Upper lobe of left lung (tissue), 6 donors: Measurements from ENCODE around the gene PID1. TPM values are rescaled to one million over a fixed set of nuclear protein-coding genes. Genes with fewer than 3 reads are reported as not detected.

Experiments used
- ATAC-seq, 2 donors: fragments of 200-7000 bp; cut with Tn5 transposase; one replicate each; pipeline ENCODE4 v1.9.1; 2022; ENCODE audit warnings: mild to moderate bottlenecking in 2 of 2, moderate library complexity in 2 of 2; ENCODE audit not compliant: low FRiP score in 2 of 2
- DNase-seq, 2 donors: peaks; one replicate each; pipeline ENCODE4 v3.0.0-alpha.2; 2019 to 2020
- H3K27ac ChIP-seq, 4 donors: fragments of 200-600 bp; sonication (generic); one replicate each; pipeline ENCODE4 v1.5.1; 2016 to 2019
- H3K27me3 ChIP-seq, 4 donors: fragments of 200-600 bp; sonication (generic); one replicate each; pipeline ENCODE4 v1.5.1; 2017 to 2019
- H3K36me3 ChIP-seq, 4 donors: fragments of 200-600 bp; sonication (generic); one replicate each; pipeline ENCODE4 v1.5.1; 2016 to 2019
- H3K4me1 ChIP-seq, 4 donors: fragments of 200-600 bp; sonication (generic); one replicate each; pipeline ENCODE4 v1.5.1; 2018 to 2019
- H3K4me3 ChIP-seq, 4 donors: fragments of 200-600 bp; sonication (generic); one replicate each; pipeline ENCODE4 v1.5.1; 2017 to 2019; ENCODE audit warnings: mild to moderate bottlenecking in 2 of 4, moderate library complexity in 1 of 4
- H3K9me3 ChIP-seq, 4 donors: fragments of 200-600 bp; sonication (generic); one replicate each; pipeline ENCODE4 v1.5.1; 2018 to 2019
- EP300 ChIP-seq, 4 donors: sonication (generic); formaldehyde crosslinking; IDR thresholded peaks; one replicate each; pipeline ENCODE4 v1.5.1; 2017; ENCODE audit warnings: antibody characterized with exemption in 4 of 4, control low read depth in 2 of 4
- POLR2A ChIP-seq, 4 donors: fragments of 450-650 bp; IDR thresholded peaks; one replicate each; pipeline ENCODE4 v1.5.1; 2016 to 2017; ENCODE audit warnings: antibody characterized with exemption in 4 of 4, mild to moderate bottlenecking in 2 of 4
- POLR2AphosphoS5 ChIP-seq, 2 donors: sonication (generic); formaldehyde crosslinking; IDR thresholded peaks; one replicate each; pipeline ENCODE4 v1.5.1; 2017; ENCODE audit warnings: antibody characterized with exemption in 2 of 2
- WGBS, 2 donors: methylation state at CpG; one replicate each; pipeline ENCODE4 v1.1.5; 2017 to 2018; 5-methylcytosine and 5-hydroxymethylcytosine counted together
- total RNA-seq, 6 donors: library from RNA; depleted of rRNA in 4 of 6; stranded (reverse); fragments of >200 nt in 4 of 6; gene quantifications; one replicate each; pipeline versions ENCODE4 v1.1.0 to v1.2.1, GENCODE V29; 2016 to 2021
- TF ChIP-seq, protein P1 (sequence below), 6 experiments: fragments of 450-650 bp in 4 of 6; fragments of 200-600 bp in 2 of 6; sonication (generic) in 2 of 6; IDR thresholded peaks; one replicate each; pipeline ENCODE4 v1.5.1; 2016 to 2019; ENCODE audit warnings: antibody characterized with exemption in 6 of 6
- donor health status: DM: no; HTN: no; CAD: no; lungs with moderate emphysema.
- donor health status: DM: no; HTN: yes; CAD: no; lungs with severe emphysema.

PID1 gene
- total RNA-seq, 6 donors from 2014 or later: 20.8 to 59.7 (median 39.8) TPM

- Histone ChIP-seq H3K4me1 (no peaks in the 10 kb centered on the region), H3K27ac (no peak overlapping the region), H3K27me3 (no peaks in the 10 kb centered on the region), H3K36me3 (no peaks in the 10 kb centered on the region), H3K9me3 (no peaks in the 10 kb centered on the region), H3K4me3 (no peak overlapping the region)
- WGBS, 2 donors: 71 to 74% methylated on average over 6 of the region's 6 CpGs
- no peak for DNase-seq
- TF ChIP-seq POLR2AphosphoS5 (IDR thresholded peaks at IDR 0.05): no peak
- TF ChIP-seq, protein P1, sequence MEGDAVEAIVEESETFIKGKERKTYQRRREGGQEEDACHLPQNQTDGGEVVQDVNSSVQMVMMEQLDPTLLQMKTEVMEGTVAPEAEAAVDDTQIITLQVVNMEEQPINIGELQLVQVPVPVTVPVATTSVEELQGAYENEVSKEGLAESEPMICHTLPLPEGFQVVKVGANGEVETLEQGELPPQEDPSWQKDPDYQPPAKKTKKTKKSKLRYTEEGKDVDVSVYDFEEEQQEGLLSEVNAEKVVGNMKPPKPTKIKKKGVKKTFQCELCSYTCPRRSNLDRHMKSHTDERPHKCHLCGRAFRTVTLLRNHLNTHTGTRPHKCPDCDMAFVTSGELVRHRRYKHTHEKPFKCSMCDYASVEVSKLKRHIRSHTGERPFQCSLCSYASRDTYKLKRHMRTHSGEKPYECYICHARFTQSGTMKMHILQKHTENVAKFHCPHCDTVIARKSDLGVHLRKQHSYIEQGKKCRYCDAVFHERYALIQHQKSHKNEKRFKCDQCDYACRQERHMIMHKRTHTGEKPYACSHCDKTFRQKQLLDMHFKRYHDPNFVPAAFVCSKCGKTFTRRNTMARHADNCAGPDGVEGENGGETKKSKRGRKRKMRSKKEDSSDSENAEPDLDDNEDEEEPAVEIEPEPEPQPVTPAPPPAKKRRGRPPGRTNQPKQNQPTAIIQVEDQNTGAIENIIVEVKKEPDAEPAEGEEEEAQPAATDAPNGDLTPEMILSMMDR (IDR thresholded peaks at IDR 0.05): no peak
- TF ChIP-seq POLR2A (IDR thresholded peaks at IDR 0.05): no peak
- no peak for TF ChIP-seq EP300 (IDR thresholded peaks at IDR 0.05)
- ATAC-seq: no peak
Measured at GRCh38 chr2:229206548-229206947, 64.5 kb downstream of the PID1 start.

GRCh38 chr2:229205704-229206103, 65.4 kb downstream of the PID1 start:
- no peak for DNase-seq
- TF ChIP-seq, protein P1 (IDR thresholded peaks at IDR 0.05): no peak
- TF ChIP-seq POLR2AphosphoS5 (IDR thresholded peaks at IDR 0.05) (no peak), EP300 (IDR thresholded peaks at IDR 0.05) (no peak), POLR2A (IDR thresholded peaks at IDR 0.05) (no peak)
- no peak for ATAC-seq
- Histone ChIP-seq H3K4me1 (no peaks in the 10 kb centered on the region), H3K36me3 (no peaks in the 10 kb centered on the region), H3K4me3 (no peak overlapping the region), H3K27ac (no peak overlapping the region), H3K9me3 (no peaks in the 10 kb centered on the region), H3K27me3 (no peaks in the 10 kb centered on the region)
- 75 to 84% methylated on average over 5 of the region's 5 CpGs for WGBS, 2 donors

GRCh38 chr2:229202646-229203045, 68.4 kb downstream of the PID1 start:
- no peak for DNase-seq
- WGBS, 2 donors: 89 to 90% methylated on average over 1 of the region's 1 CpG
- TF ChIP-seq POLR2AphosphoS5 (IDR thresholded peaks at IDR 0.05) (no peak), EP300 (IDR thresholded peaks at IDR 0.05) (no peak), POLR2A (IDR thresholded peaks at IDR 0.05) (no peak)
- TF ChIP-seq, protein P1 (IDR thresholded peaks at IDR 0.05): no peak
- Histone ChIP-seq H3K4me3 (no peak overlapping the region), H3K9me3 (no peaks in the 10 kb centered on the region), H3K27me3 (no peaks in the 10 kb centered on the region), H3K4me1 (no peaks in the 10 kb centered on the region), H3K27ac (no peak overlapping the region), H3K36me3 (no peaks in the 10 kb centered on the region)
- no peak for ATAC-seq

GRCh38 chr2:229201521-229201920, 69.6 kb downstream of the PID1 start:
- TF ChIP-seq EP300 (IDR thresholded peaks at IDR 0.05) (no peak), POLR2AphosphoS5 (IDR thresholded peaks at IDR 0.05) (no peak), POLR2A (IDR thresholded peaks at IDR 0.05) (no peak)
- TF ChIP-seq, protein P1 (IDR thresholded peaks at IDR 0.05): no peak
- Histone ChIP-seq H3K4me3 (no peak overlapping the region), H3K4me1 (no peaks in the 10 kb centered on the region), H3K9me3 (no peaks in the 10 kb centered on the region), H3K36me3 (no peaks in the 10 kb centered on the region), H3K27me3 (no peaks in the 10 kb centered on the region), H3K27ac (no peak overlapping the region)
- DNase-seq: no peak
- 77 to 79% methylated on average over 7 of the region's 7 CpGs for whole genome bisulfite sequencing, 2 donors
- ATAC-seq: no peak

GRCh38 chr2:229199267-229199666, 71.8 kb downstream of the PID1 start:
- no peaks in the 10 kb centered on the region for H3K27me3 ChIP-seq
- no peaks in the 10 kb centered on the region for H3K4me1 ChIP-seq
- DNase-seq (no peak), ATAC-seq (no peak)
- H3K36me3 ChIP-seq: no peaks in the 10 kb centered on the region
- no peak overlapping the region for H3K4me3 ChIP-seq
- H3K27ac ChIP-seq: no peak overlapping the region
- WGBS, 2 donors: 70 to 80% methylated on average over 2 of the region's 2 CpGs
- TF ChIP-seq POLR2AphosphoS5 (IDR thresholded peaks at IDR 0.05): no peak
- no peak for TF ChIP-seq EP300 (IDR thresholded peaks at IDR 0.05)
- no peaks in the 10 kb centered on the region for H3K9me3 ChIP-seq
